IMR-90 (cell line): ENCODE measurements around the gene CDY2B. TPM values are rescaled to one million over a fixed set of nuclear protein-coding genes. Genes with fewer than 3 reads are reported as not detected.
"Not testable (repeated sequence)": the region's sequence is repeated elsewhere in the genome, so short reads cannot be mapped to it uniquely, and the experiment has no call there.

Experiments used
- ATAC-seq: fragments of 200-7000 bp; cut with Tn5 transposase; 2 replicates; pipeline ENCODE4 v1.9.1; 2020; ENCODE audit warnings: low read depth, mild to moderate bottlenecking, moderate library complexity
- BruUV-seq: library from RNA; stranded (reverse); fragments of 400-500 nt; replicated peaks from 2 replicates; lab custom pipeline; 2021; lab: Mats Ljungman, UMichigan
- CTCF ChIA-PET: fragments of 300-600 bp; formaldehyde crosslinking; extraction: SDS; loops from one replicate; lab custom pipeline; 2021; ENCODE audit warnings: antibody characterized with exemption; lab: Yijun Ruan, JAX
- POLR2A ChIA-PET: fragments of 300-600 bp; sonication (Branson Sonifier 250); formaldehyde crosslinking; loops from one replicate; lab custom pipeline; 2022; ENCODE audit warnings: antibody characterized with exemption; ENCODE audit not compliant: unreplicated experiment; lab: Charles Lee
- DNase-seq: peaks from one replicate; pipeline ENCODE4 v3.0.0; 2013
- H2AFZ ChIP-seq: replicated peaks from 2 replicates; pipeline ENCODE3; 2013; ENCODE audit warnings: low read length, mild to moderate bottlenecking; ENCODE audit not compliant: poor library complexity
- H2AK5ac ChIP-seq: 2 replicates; pipeline ENCODE4 v1.6.1; 2013; ENCODE audit warnings: low read depth, low read length, inconsistent platforms
- H2AK9ac ChIP-seq: replicated peaks from 2 replicates; pipeline ENCODE3; 2013; ENCODE audit warnings: mild to moderate bottlenecking, low read depth, low read length, moderate library complexity; ENCODE audit not compliant: poor library complexity
- H2BK120ac ChIP-seq: 2 replicates; pipeline ENCODE4 v1.6.1; 2013; ENCODE audit warnings: low read depth, low read length, inconsistent platforms
- H2BK15ac ChIP-seq: 3 replicates; pipeline ENCODE4 v1.6.1; 2013; ENCODE audit warnings: low read depth, low read length, inconsistent platforms
- H2BK20ac ChIP-seq: 2 replicates; pipeline ENCODE4 v1.6.1; 2013; ENCODE audit warnings: low read depth, mild to moderate bottlenecking, inconsistent platforms, low read length, moderate library complexity
- H2BK5ac ChIP-seq: 2 replicates; pipeline ENCODE4 v1.6.1; 2013; ENCODE audit warnings: mild to moderate bottlenecking, low read depth, low read length, inconsistent platforms; ENCODE audit not compliant: poor library complexity, severe bottlenecking
- H3K14ac ChIP-seq: replicated peaks from 2 replicates; pipeline ENCODE4 v1.6.1; 2013; ENCODE audit warnings: low read depth, low read length, inconsistent platforms
- H3K18ac ChIP-seq: 2 replicates; pipeline ENCODE4 v1.6.1; 2013; ENCODE audit warnings: low read depth, low read length, control low read depth
- H3K23ac ChIP-seq: 2 replicates; pipeline ENCODE4 v1.6.1; 2013; ENCODE audit warnings: low read depth, low read length, inconsistent platforms
- H3K27ac ChIP-seq: 2 replicates; pipeline ENCODE4 v1.5.1; 2013; ENCODE audit warnings: mild to moderate bottlenecking, control low read depth, low read length; ENCODE audit not compliant: insufficient read depth
- H3K27me3 ChIP-seq: 2 replicates; pipeline ENCODE4 v1.6.1; 2013; ENCODE audit warnings: low read length; ENCODE audit not compliant: control insufficient read depth, insufficient read depth
- H3K36me3 ChIP-seq: 2 replicates; pipeline ENCODE4 v1.6.1; 2013; ENCODE audit warnings: low read length, mixed read lengths; ENCODE audit not compliant: control insufficient read depth, insufficient read depth
- H3K4ac ChIP-seq: 2 replicates; pipeline ENCODE4 v1.6.1; 2013; ENCODE audit warnings: low read depth, low read length, inconsistent platforms
- H3K4me1 ChIP-seq: 2 replicates; pipeline ENCODE4 v1.6.1; 2013; ENCODE audit warnings: low read length, mixed read lengths; ENCODE audit not compliant: control insufficient read depth, insufficient read depth
- H3K4me2 ChIP-seq: 2 replicates; pipeline ENCODE4 v1.6.1; 2013; ENCODE audit warnings: low read depth, mild to moderate bottlenecking, control low read depth, low read length, moderate library complexity
- H3K4me3 ChIP-seq: 2 replicates; pipeline ENCODE4 v1.5.1; 2013; ENCODE audit warnings: low read depth, mild to moderate bottlenecking, control low read depth, low read length, moderate library complexity; ENCODE audit not compliant: insufficient read depth
- H3K56ac ChIP-seq: 2 replicates; pipeline ENCODE4 v1.6.1; 2013; ENCODE audit warnings: low read length, inconsistent platforms; ENCODE audit not compliant: insufficient read depth; ENCODE audit errors: extremely low read depth
- H3K79me1 ChIP-seq, 2 experiments: 2 replicates each; pipeline ENCODE4 v1.6.1; 2013; ENCODE audit warnings: low read length in 2 of 2, inconsistent platforms in 1 of 2, low read depth in 1 of 2
- H3K9ac ChIP-seq: 2 replicates; pipeline ENCODE4 v1.6.1; 2013; ENCODE audit warnings: low read depth, low read length, control low read depth
- H3K9me1 ChIP-seq: 2 replicates; pipeline ENCODE4 v1.6.1; 2013; ENCODE audit warnings: low read length, inconsistent platforms; ENCODE audit not compliant: insufficient read depth
- H3K9me3 ChIP-seq: 2 replicates; pipeline ENCODE4 v1.6.1; 2013; ENCODE audit warnings: low read length; ENCODE audit not compliant: control insufficient read depth, insufficient read depth
- H4K20me1 ChIP-seq: 2 replicates; pipeline ENCODE4 v1.6.1; 2013; ENCODE audit warnings: low read length, inconsistent platforms; ENCODE audit not compliant: insufficient read depth
- H4K5ac ChIP-seq: 2 replicates; pipeline ENCODE4 v1.6.1; 2013; ENCODE audit warnings: mild to moderate bottlenecking, low read depth, low read length, control low read depth
- H4K8ac ChIP-seq, 2 experiments: 2 replicates each; pipeline ENCODE4 v1.6.1; 2013; ENCODE audit warnings: low read depth in 2 of 2, low read length in 2 of 2, control low read depth in 1 of 2, inconsistent platforms in 1 of 2
- H4K91ac ChIP-seq: 2 replicates; pipeline ENCODE4 v1.6.1; 2013; ENCODE audit warnings: low read depth, low read length, inconsistent platforms; ENCODE audit not compliant: insufficient read depth
- WGBS, 2 experiments: methylation state at CpG; one replicate each; pipeline versions ENCODE4 v1.1.5 to v1.1.7; 2013; ENCODE audit warnings: missing lambda C conversion rate in 2 of 2; ENCODE audit not compliant: insufficient read length in 1 of 2; ENCODE audit errors: extremely low coverage in 2 of 2; 5-methylcytosine and 5-hydroxymethylcytosine counted together
- dilution Hi-C: fragments of 300-500 bp; cut with HindIII; formaldehyde crosslinking; loops from one replicate; pipeline ENCODE4 v1.14.3; 2018; ENCODE audit warnings: low sequenced_read_pairs; ENCODE audit not compliant: unreplicated experiment
- in situ Hi-C: fragments of 300-500 bp; cut with MboI; formaldehyde crosslinking; loops from 3 replicates; pipeline ENCODE4 v1.14.3; 2019; ENCODE audit warnings: low sequenced_read_pairs, inconsistent platforms, mixed read lengths
- intact Hi-C: fragments of 100-400 bp; cut with micrococcal nuclease; formaldehyde crosslinking; loops from 2 replicates; pipeline ENCODE4 v1.10.0; 2022
- polyA plus RNA-seq, 3 experiments: library from polyadenylated mRNA; depleted of rRNA; stranded (reverse); fragments of >200 nt; gene quantifications; 2 replicates each; pipeline ENCODE4 v1.2.3, GENCODE V29; 2012; ENCODE audit warnings: low replicate concordance in 1 of 3
- total RNA-seq: library from RNA; depleted of rRNA; stranded (reverse); fragments of >200 nt; gene quantifications from 2 replicates; pipeline ENCODE4 v1.2.3, GENCODE V29; 2012

Gene CDY2B
- total and polyA plus RNA-seq, 2 of the 4 experiments (the other 2 are of a cell fraction), result not detected

DNA sequence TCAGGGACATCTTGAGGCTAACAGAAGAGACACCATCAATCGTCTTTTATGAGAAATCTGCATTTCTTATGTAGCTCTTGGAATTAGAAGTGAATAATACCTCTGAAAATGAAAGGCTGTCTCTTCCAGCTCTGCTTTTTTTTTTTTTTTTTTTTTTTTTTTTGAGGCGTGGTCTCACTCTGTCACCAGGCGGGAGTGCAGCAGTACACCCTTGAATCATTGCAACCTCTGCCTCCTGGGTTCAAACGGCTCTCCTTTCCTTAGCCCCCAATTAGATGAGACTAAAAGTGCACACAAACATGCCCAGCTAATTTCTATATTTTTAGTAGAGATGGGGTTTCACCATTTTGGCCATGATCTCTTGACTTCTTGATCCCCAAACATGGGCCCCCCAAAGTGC lies 12.2 kb downstream of the CDY2B start:
- no CpG with 5 or more reads among the region's 4 CpGs for WGBS, 2 experiments
- ATAC-seq, DNase-seq, H4K91ac ChIP-seq, H2BK5ac ChIP-seq, H3K36me3 ChIP-seq, H3K27ac ChIP-seq, H3K56ac ChIP-seq, H4K8ac ChIP-seq, dilution Hi-C loops, H3K4me1 ChIP-seq, POLR2A ChIA-PET, H3K9ac ChIP-seq, H3K9me1 ChIP-seq, intact Hi-C loops, CTCF ChIA-PET, H3K23ac ChIP-seq, H2BK120ac ChIP-seq, H3K79me1 ChIP-seq, BruUV-seq, H2AK5ac ChIP-seq, H2AFZ ChIP-seq, H3K18ac ChIP-seq, H2BK20ac ChIP-seq, H2AK9ac ChIP-seq, H3K4ac ChIP-seq, H2BK15ac ChIP-seq, H3K27me3 ChIP-seq, in situ Hi-C loops, H4K5ac ChIP-seq, H3K9me3 ChIP-seq, H4K20me1 ChIP-seq, H3K4me2 ChIP-seq, H3K14ac ChIP-seq, H3K4me3 ChIP-seq: not testable (repeated sequence)

DNA sequence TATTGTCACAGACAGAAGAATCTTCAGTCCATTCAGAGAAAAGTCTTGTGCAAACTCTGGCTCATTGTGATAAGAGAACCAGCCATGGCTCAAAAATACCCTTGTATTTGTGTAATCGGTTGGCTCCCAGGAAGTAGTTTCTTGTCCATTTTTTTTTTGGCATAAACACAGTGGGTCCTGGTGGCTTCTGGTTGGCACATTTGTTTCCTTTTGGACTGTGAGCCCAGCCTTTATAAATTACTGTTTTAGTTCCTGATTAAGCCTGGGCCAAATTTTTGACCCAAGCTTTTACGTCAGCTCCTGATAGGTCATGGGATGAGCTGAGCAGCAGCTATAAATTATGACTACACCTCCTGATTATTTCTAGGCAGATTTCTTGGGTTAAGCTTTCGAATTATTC lies 19.4 kb downstream of the CDY2B start:
- H3K79me1 ChIP-seq, in situ Hi-C loops, dilution Hi-C loops, H4K8ac ChIP-seq, H3K4me3 ChIP-seq, H3K9ac ChIP-seq, ATAC-seq, H3K56ac ChIP-seq, POLR2A ChIA-PET, H3K4me2 ChIP-seq, H2BK15ac ChIP-seq, H2BK120ac ChIP-seq, H3K23ac ChIP-seq, H3K18ac ChIP-seq, BruUV-seq, H2BK5ac ChIP-seq, intact Hi-C loops, H2AK5ac ChIP-seq, H3K4me1 ChIP-seq, H3K27ac ChIP-seq, H3K36me3 ChIP-seq, H4K91ac ChIP-seq, H2AFZ ChIP-seq, H4K20me1 ChIP-seq, H3K14ac ChIP-seq, H2BK20ac ChIP-seq, H3K4ac ChIP-seq, H4K5ac ChIP-seq, DNase-seq, CTCF ChIA-PET, H3K9me1 ChIP-seq, H3K27me3 ChIP-seq, H3K9me3 ChIP-seq, H2AK9ac ChIP-seq: not testable (repeated sequence)
- no CpG with 5 or more reads among the region's 3 CpGs for WGBS, 2 experiments
